Bone marrow (tissue), 2 donors: Measurements from ENCODE around the gene NT5C2.
"Not testable (repeated sequence)": the region's sequence is repeated elsewhere in the genome, so short reads cannot be mapped to it uniquely, and the experiment has no call there.

ENCODE experiments used
- DNase-seq, 2 donors: peaks; one replicate each; lab custom pipeline; 2025; lab: John Stamatoyannopoulos, UW

The NT5C2 gene

GRCh38 chr10:103163766-103164403 lies 29.2 kb downstream of the NT5C2 start:
- not testable (repeated sequence) for DNase-seq

GRCh38 chr10:103157246-103157645 lies 35.8 kb downstream of the NT5C2 start:
- no peak for DNase-seq

GRCh38 chr10:103155471-103156085 lies 37.5 kb downstream of the NT5C2 start:
- no peak for DNase-seq

- no peak for DNase-seq
Measured at GRCh38 chr10:103154521-103155299, 38.4 kb downstream of the NT5C2 start.

GRCh38 chr10:103153302-103154197 lies 39.5 kb downstream of the NT5C2 start:
- DNase-seq = no peak

GRCh38 chr10:103149991-103150622 lies 43.0 kb downstream of the NT5C2 start:
- no peak for DNase-seq

- DNase-seq = no peak
Measured at GRCh38 chr10:103147645-103148044, 45.4 kb downstream of the NT5C2 start.

- no peak for DNase-seq
Measured at GRCh38 chr10:103145860-103146466, 47.1 kb downstream of the NT5C2 start.

- DNase-seq = no peak
Measured at GRCh38 chr10:103145046-103145445, 48.0 kb downstream of the NT5C2 start.

- no peak for DNase-seq
Measured at GRCh38 chr10:103144041-103144440, 49.0 kb downstream of the NT5C2 start.

- DNase-seq = not testable (repeated sequence)
Measured at GRCh38 chr10:103143641-103144040, 49.4 kb downstream of the NT5C2 start.

GRCh38 chr10:103141950-103142349 lies 51.1 kb downstream of the NT5C2 start:
- DNase-seq = no peak

- no peak for DNase-seq
Measured at GRCh38 chr10:103140469-103140868, 52.6 kb downstream of the NT5C2 start.

- DNase-seq = no peak
Measured at GRCh38 chr10:103139803-103140202, 53.3 kb downstream of the NT5C2 start.

GRCh38 chr10:103135168-103135567 lies 57.9 kb downstream of the NT5C2 start:
- not testable (repeated sequence) for DNase-seq

GRCh38 chr10:103130910-103131309 lies 62.2 kb downstream of the NT5C2 start:
- no peak for DNase-seq

- DNase-seq = not testable (repeated sequence)
Measured at GRCh38 chr10:103130180-103130579, 62.9 kb downstream of the NT5C2 start.

- no peak for DNase-seq
Measured at GRCh38 chr10:103127241-103127640, 65.8 kb downstream of the NT5C2 start.

- no peak for DNase-seq
Measured at GRCh38 chr10:103125323-103126267, 67.5 kb downstream of the NT5C2 start.
